Endothelial cell of hepatic sinusoid (primary cell): ENCODE data around the gene INCA1.

Experiments used
- in situ Hi-C: cut with HindIII; loops from 2 replicates; pipeline ENCODE4 v1.10.0; 2017; ENCODE audit warnings: low sequenced_read_pairs

Gene INCA1

DNA sequence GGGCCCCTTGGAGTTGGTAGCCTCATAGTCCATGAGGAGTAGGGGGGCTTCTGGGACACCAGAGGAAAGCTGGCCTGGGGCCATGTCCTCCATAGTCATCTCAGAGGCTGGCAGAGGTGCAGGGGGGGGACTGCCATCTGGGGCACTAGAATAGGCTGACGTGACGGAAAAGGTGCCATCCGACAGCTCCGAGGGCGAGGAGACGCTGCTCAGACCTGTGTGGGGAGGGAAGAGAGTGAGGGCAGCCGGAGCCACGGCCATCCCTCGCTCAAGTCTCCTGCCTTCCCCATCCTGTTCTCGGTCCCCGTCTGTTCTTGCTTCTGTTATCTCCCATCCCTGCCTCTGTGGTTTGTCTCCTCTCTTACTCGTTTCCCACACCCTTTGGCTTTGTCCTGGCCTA, 25.0 kb downstream of the INCA1 start:
- in situ Hi-C loops = no loop called here

DNA sequence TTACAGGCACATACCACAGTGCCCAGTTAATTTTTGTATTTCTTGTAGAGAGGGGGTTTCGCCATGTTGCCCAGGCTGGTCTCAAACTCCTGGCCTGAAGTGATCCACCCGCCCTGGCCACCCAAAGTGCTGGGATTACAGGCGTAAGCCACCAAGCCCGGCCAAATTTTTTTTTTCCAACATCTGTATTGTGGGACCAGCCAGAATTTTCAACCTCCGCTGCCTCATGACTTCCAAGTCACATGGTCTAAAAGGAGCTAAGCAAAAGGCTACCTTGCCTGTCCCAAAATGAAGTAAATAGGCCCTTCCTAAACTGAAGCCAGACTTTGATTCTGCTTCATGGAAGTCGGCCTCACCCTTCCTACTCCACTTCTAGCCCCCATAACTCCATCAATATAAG, 25.5 kb downstream of the INCA1 start:
- in situ Hi-C loops = no loop called here

DNA sequence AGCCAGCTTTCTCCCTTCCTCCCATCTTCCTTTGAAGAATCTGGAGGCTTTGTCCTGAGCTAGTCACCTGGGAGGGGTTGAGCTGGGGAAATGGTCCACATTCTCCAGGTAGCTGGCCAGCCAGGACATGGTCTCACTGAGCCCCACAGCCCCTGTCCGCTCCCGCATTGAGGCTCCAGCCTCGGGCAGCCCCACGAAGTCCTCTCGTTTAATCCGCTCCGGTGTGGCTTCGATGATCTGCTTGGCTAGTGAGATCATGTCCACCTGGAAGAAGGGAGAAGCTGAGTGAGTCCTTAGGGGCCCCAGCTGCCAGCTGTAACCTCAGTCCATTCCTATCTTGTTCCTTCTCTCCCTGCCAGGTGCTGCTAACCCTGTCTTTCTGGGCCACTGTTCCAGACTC, 27.0 kb downstream of the INCA1 start:
- in situ Hi-C loops = no loop called here

DNA sequence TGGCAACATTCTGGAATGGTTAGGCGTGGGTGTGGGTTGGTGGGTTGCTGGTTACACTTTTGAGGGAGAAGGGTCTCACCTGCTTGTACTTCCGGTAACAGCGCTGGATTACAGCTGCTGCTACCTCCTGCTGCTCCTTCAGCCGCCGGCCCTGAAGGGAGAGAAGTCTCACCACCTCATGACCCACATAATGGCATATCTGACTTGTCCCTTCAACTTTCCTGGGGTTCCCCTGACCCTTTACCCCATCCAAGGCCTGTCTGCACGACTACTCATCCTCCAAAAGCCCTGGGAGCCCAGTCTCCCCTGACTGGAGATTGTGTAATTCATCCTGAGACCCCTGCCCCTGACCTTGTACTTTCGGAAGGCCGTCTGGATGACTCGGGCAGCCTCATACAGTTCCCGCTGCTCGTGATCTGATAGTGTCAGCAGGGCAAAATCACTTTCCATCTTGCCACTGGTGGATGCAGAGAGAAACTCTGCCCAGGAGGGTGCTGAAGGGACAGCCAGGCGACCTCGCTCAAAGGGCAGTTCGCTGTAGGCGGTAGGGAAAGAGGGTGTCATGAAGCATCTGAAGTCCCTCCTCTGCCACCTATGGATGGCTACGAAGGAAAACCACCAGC, 27.7 kb downstream of the INCA1 start:
- in situ Hi-C loops = no loop called here

DNA sequence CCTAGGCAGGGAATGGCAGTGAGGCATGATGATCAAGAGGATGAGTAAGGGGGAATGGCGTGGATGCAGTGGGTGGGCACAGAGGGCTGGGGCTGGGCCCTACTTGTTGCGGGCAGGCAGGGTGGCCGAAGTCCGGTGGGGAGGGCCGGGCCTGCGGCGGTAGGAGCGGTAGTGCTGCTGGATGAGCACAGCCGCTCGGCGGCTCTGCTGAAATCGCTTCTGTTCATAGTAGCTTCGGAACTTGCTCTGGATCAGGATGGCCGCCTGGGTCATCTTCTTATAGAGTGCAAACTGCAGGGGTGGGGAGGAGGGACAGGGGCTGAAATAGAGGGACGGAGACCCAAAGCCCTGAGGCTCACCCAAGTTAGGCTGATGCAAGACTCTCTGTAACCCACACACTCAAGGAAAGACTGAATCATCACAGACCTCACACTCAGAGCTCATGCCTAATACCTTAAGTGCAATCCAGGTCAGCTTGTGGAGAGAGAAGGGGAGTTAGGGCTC, 28.2 kb downstream of the INCA1 start:
- in situ Hi-C loops = no loop called here

DNA sequence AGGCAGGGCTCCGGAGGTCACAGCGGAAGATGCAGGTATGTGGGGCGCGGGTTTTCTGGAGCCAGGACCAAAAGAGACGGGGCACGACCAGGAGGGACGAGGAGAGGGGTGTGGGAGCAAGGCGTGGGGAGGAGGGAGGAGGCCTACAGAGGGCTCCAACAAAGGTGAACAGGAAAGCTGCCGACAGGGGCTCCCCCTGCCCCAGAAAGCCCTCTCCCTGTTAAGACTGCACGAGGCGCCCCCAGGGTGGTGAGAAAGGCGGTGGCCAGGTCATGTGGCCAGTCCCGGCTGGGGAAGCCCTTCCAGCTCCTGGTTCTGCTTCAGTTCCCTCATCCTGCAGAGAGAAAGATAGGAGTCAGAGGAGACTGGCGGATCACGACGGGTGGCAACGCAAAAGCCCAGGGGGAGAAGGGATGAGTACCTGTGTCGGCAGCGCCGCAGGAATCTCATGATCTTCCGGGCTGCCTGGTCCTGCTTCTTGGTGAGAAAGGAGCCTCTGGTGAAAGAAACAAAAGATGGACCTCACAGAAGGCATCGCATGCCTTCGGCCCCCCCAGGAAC, 28.8 kb downstream of the INCA1 start:
- in situ Hi-C loops = no loop called here

DNA sequence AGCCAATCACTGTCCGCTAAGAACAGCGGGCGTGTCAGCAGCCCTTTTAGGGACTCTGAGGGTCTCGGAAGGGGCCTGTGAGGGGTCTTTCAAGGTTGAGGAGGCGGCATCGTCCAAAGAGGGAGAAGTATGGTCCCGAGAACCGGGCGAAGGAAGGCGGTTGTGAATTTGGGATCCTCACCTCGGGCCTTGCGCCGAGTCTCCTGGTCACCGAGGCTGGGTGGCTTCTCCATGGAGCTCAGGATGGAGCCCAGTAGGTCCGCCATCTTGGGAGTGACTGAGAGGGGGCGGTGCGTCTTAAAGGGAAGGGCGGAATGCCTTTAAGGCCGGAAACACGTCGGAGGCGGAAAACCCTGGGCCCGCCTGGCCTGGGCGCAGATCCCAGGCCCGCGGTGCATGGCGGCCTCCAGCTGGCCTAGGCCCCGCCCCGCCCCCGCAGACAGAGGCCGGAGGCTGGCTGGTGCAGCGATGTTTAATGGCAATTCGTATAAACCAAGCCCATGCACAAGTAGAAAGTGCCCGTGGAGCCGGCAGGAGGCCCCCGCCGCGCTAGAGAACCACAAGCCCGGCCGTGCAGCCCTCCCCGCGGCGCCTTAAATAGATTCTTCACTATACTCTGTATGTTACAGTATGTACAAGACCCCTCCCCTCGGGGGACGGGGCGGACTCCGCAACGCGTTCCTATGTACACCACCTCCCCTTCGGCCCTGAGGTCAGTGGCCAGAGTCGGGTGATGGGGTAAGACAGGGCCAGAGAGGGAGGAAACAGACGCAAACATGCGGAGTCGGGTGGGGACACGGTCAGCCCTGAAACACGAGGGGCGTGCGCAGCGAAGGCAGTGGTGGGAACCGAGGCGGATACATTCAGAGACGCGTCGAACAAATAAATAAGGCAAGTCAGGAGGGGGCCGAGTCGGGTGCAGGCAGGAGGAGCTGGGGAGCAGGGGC, 29.5 kb downstream of the INCA1 start, which contains the start of gene SPAG7:
SPAG7 (minus strand) TSS at position 279 of the 947 bp plus-strand sequence; CDS start at position 266, 13 bp downstream.
- in situ Hi-C loops = no loop called here

DNA sequence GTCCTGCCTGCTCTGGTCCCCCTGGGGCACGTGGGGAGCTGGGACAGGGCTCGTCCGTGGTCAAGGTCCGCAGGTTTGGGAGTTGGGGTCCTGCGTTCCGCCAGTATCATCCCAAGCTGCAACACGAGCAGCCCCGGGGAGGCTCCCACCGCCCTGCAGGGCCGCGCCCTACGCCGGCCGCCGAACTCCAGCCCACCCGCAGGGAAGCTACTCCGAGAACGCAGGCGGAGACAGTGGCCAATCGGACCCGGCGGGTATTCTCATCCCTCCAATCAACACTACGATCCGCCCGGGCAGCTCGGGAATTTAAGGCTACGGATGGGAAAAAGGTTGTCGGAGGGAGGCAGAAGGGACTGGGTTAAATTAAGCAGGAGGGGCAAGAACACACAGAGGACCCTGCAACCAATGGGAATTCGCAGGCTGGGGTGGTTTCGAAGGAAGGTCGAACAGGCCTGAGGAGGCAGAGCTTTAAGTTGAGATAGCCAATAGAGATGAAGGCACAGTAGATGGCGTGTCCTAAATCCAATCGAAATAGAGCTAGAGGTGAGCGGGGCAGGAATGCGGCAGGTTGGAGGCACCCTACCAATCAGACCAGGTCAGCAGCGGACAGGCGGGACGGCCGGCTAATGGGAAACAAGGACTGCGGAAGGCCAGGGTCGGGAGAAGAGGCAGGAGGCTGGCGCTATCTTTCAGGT, 30.3 kb downstream of the INCA1 start:
- in situ Hi-C loops = no loop called here

DNA sequence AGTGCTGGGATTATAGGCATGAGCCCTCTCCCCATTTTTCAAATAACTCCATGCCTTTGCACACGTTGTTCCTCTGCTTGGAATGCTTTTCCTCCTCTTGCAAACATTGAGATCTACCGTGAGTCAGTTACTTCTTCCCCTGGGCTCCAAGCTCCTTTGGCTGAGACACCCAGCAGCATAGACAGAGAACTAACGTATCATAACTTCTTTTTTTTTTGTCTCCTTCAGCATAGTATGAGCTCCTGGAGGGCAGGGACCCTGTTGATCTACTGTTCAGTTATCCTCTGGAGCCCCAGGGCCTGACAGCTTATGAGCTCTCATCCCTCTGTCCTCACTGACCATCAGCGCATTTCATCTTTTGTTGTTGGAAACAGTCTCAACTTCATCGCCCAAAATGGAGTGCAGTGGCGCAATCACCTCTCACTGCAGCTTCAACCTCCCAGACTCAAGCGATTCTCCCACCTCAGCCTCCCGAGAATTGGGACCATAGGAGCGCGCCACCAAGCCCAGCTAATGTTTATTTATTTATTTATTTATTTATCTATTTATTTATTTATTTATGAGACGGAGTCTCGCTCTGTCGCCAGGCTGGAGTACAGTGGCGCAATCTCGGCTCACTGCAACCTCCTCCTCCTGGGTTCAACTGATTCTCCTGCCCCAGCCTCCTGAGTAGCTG, 31.9 kb downstream of the INCA1 start:
- in situ Hi-C loops = no loop called here

DNA sequence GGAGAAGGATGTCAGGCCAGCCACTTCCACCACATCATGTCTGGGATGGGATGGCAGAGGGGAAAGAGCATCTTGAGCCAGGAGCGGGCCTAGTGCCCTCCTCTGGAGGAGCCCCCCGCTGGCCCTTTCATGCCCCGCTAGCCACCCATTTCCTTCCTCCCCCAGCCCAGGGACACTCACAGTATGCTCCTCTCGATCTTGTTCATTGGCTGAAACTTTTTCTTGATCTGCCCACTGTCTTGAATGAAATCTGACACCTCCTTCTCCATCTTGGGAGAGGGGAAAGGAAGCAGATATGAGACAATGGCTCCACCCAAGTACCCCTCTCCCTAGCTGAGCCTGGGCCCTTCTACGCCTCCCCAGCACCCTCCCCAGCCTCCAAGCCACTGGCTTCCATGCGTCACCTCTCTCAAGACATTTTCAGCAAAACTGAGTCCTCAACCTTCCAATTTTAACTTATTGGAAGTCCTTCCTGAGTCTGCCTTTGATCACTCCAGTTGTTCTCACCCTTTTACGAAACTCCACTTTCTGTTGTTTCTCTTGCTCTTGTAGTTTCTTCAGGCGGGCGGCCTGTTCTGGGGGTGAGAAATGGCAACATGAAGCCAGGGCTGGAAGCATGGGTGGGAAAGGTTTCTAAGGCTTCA, 36.9 kb downstream of the INCA1 start:
- in situ Hi-C loops = no loop called here

DNA sequence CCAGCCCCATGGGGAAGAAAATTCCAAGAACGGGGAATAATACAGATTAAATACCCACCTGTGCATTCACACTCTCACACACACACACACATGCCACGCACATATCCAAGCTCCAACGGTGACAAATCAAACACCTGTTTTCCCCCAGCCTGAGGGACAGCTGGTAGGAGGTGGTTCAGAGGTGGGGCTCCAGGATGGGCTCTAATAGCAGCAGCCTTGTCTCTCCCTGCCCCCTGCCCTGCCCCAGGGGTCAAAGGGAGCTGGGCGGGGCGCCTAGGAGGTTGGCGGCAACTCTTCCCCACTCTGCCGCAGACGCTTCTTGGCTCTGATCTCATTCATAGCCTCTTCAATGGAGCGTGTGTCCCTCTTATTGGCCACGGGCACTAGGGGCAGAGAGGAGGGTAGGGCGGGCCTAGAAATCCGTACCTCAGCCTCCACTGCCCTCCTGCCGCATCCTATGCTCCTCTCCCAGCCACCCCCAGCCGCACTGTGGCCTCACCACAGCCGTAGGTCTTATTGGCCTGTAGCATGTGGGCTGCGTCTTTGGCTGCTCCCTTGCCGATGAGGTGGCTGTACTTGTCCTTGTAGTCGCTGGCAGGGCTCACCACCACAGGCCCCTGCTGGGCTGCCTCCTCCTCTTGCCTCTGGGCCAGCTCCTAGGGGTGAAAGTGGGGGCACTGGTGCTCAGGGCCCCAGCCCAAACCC, 37.9 kb downstream of the INCA1 start:
- in situ Hi-C loops = no loop called here

DNA sequence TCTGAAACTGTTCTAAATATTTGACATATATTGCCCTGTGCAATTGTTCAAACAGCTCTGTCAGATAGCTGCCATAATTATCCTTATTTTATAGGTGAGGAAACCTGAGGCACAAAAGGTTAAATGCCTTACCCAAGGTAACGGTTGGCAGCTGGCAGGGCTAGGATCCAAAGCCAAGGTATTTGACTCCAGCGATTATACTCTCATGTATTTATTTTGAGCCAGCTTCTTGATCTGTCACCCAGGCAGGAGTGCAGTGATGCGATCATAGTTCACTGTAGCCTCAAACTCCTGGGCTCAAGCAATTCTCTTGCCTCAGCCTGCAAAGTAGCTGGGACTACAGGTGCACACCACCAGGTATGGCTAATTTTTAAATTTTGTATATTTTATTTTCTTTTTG, 39.2 kb downstream of the INCA1 start:
- in situ Hi-C loops = no loop called here

DNA sequence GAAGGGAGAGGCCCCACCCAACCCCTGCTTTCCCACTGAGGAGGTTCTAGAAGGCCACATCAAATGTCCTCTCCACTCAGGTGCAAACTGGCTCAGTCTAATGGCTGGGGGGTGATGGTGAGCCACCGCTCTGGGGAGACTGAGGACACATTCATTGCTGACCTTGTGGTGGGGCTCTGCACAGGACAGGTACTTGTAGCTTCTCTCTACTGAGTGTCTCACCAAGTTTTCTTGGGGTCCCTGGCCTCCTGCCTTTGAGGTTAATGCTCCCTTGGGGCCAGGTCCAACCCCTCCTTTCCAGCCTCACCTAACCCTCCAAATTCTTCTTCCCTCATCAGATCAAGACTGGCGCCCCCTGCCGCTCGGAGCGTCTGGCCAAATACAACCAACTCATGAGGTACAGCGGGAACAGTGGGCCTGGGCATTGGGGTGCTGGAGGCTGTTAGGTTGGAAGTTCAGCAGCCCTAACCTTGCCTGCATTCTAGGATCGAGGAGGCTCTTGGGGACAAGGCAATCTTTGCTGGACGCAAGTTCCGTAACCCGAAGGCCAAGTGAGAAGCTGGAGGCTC, 40.7 kb downstream of the INCA1 start:
- in situ Hi-C loops = no loop called here

DNA sequence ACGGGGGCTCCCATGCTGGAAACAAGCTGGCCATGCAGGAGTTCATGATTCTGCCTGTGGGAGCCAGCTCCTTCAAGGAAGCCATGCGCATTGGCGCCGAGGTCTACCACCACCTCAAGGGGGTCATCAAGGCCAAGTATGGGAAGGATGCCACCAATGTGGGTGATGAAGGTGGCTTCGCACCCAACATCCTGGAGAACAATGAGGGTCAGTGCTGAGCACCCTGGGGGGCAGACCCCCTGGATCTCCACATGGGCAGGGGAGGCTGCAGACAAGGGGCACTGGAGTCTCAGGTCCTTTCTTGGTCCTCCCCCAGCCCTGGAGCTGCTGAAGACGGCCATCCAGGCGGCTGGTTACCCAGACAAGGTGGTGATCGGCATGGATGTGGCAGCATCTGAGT, 42.2 kb downstream of the INCA1 start:
- in situ Hi-C loops = no loop called here

DNA sequence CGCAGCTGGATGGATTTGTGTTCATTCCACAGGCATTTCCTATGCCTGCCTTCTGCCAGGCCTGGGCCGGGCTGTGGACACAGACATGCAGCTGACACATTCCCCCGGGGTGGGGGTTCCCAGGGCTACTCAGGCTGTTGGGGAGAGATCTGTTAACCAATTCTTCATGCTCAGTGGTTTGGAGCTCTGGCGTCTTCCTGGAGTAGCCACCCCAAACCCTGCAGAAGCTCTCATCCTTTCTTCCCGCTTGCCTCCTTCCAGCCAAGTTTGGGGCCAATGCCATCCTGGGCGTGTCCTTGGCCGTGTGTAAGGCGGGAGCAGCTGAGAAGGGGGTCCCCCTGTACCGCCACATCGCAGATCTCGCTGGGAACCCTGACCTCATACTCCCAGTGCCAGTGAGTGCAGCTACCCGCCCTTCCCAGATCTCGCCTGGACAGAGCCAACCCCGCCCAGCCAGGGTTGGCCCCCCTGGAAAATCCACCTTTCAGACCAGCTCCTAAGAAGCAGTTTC, 43.8 kb downstream of the INCA1 start:
- in situ Hi-C loops = no loop called here

DNA sequence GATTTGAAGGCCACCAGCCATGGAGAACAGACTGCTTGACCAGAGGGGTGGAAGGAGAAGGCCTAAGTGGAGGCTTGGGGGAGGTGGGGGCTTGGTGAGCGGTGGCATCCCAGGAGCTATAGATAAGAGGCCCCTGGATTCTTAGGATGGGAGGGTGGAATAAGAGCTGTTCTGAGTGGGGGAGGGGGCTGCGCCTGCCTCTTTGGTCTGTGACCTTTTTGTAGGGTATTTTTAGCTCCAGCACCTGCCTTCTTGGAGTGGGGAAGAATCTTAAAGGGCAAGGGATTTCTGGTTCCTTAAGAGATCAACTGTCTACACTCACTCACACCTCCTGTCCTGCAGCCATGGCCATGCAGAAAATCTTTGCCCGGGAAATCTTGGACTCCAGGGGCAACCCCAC, 45.8 kb downstream of the INCA1 start:
- in situ Hi-C loops = no loop called here

DNA sequence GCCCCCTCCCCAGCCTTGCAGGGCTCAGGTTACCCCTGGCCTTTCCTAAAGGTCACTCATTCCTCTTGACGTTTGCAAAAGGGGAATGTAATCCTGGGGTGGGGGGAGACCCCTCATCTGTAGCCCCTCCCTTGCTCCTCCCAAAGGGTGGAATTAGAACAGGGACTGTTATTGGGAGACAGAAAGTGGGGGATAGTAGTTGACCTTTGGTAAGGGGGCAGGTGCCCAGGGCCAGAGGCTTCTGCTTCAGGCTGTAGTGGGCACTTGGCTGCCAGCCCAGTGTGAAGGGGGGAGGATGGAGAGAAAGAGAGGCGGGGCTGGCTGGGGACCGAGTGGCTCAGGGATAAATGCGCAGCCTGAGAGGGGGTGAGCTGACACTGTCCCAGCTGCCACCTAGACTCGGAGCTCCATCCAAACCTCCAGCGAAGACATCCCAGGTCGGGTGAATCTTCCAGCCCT, 46.5 kb downstream of the INCA1 start, which contains the start of gene ENO3:
ENO3 (plus strand) TSS at position 374 of the 459 bp plus-strand sequence. CDS start 711 bp downstream, outside the sequence.
- in situ Hi-C loops = no loop called here

DNA sequence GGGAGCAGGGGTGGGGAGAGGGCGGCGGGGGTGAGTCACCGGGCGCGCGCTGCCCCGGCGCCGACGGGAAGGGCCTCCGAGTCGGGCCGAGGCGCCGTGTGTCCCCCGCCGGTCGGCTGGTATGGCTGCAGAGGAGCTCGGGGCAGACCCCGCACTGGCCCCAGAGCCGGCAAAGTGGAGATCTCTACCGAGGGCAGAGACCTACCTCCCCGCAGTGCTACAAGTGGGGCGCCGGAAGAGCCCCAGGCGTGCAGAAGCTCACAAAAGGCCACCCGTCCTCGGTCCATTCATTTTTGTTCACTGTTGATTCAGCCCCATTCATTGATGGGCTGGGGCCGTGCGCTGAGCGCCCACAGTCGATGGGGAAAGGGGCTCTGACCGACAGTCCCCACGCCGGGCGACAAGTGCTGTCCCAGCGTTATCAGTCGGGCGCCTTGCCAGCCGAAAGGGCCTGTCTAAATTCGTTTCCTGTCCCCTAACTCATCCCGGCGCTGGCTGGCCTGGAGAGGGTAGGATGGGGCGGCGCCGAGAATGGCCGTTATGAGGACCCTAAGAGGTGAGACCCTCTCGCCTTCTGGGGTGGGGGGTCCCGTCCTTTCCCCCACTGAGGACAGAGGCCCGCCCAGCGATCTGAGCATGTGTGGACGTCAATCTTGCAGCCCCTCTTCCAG, 47.1 kb downstream of the INCA1 start:
- in situ Hi-C loops = no loop called here
